Adrenal gland (tissue), 5 donors: Measurements from ENCODE around the gene CAMTA1.

Experiments used
- POLR2A ChIP-seq, 2 donors: fragments of 450-650 bp; IDR thresholded peaks; one replicate each; pipeline ENCODE4 v1.6.1; 2017; ENCODE audit warnings: antibody characterized with exemption in 2 of 2, mild to moderate bottlenecking in 2 of 2, moderate library complexity in 1 of 2
- TF ChIP-seq, protein P1 (sequence below), 6 experiments: fragments of 450-650 bp in 4 of 6; fragments of 200-600 bp in 2 of 6; sonication (generic) in 1 of 6; IDR thresholded peaks; 1 replicate in 5 of 6; 2 replicates in 1 of 6; pipeline versions ENCODE4 v1.5.1 to v1.8.0; 2016 to 2021; ENCODE audit warnings: antibody characterized with exemption in 6 of 6, mild to moderate bottlenecking in 2 of 6, moderate library complexity in 1 of 6
- donor health status: DM: no; HTN: no; CAD: no.

DNA sequence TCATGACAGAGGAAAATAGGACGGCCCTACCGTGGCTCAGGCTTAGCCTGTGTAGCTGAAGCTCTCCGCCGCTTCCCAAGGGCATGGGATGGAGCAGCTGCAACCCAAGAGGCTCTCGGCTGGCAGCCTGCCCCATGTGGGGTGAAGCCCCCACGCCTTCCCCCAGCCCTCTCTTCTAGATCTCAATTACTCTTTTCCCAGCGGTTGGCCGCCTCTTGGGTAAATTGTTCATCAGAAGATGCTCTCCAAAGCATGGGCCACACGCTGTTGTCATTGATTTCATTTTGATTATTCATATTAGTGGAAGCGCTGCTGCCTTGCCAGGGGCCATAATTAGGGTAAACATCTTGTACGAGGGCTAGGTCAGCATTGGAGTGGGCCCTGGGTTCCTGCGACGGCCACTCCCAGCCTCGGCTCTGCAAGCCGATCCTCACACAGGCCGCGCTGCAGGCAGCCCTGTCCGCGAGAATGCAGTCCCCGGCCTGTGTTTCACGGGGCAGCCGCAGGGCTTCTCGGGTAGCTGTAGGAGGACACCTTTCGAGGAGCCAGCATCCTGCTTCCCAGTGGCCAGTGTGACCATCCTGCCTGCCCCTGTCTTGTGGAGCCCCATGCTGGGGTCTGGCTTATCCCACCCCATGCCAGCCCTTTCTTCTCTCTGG is 871.4 kb downstream of the CAMTA1 start:
- TF ChIP-seq, protein P1, sequence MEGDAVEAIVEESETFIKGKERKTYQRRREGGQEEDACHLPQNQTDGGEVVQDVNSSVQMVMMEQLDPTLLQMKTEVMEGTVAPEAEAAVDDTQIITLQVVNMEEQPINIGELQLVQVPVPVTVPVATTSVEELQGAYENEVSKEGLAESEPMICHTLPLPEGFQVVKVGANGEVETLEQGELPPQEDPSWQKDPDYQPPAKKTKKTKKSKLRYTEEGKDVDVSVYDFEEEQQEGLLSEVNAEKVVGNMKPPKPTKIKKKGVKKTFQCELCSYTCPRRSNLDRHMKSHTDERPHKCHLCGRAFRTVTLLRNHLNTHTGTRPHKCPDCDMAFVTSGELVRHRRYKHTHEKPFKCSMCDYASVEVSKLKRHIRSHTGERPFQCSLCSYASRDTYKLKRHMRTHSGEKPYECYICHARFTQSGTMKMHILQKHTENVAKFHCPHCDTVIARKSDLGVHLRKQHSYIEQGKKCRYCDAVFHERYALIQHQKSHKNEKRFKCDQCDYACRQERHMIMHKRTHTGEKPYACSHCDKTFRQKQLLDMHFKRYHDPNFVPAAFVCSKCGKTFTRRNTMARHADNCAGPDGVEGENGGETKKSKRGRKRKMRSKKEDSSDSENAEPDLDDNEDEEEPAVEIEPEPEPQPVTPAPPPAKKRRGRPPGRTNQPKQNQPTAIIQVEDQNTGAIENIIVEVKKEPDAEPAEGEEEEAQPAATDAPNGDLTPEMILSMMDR (IDR thresholded peaks at IDR 0.05) = no peak
- TF ChIP-seq POLR2A (IDR thresholded peaks at IDR 0.05) = no peak
